Lower leg skin (tissue), 4 donors: ENCODE data around the gene MFSD6. TPM values are rescaled to one million over a fixed set of nuclear protein-coding genes. Genes with fewer than 3 reads are reported as not detected.

Experiments used
- DNase-seq, 2 donors: peaks; one replicate each; pipeline ENCODE4 v3.0.0-alpha.2; 2019; ENCODE audit warnings: low spot score in 2 of 2
- H3K4me3 ChIP-seq: fragments of 200-600 bp; sonication (generic); 2 replicates; pipeline ENCODE4 v1.5.1; 2017; ENCODE audit warnings: mild to moderate bottlenecking, low read depth; ENCODE audit not compliant: poor library complexity, severe bottlenecking
- CTCF ChIP-seq, 3 donors: fragments of 450-650 bp; IDR thresholded peaks; one replicate each; pipeline ENCODE4 v1.5.1; 2016; ENCODE audit warnings: antibody characterized with exemption in 3 of 3, mild to moderate bottlenecking in 3 of 3, moderate library complexity in 2 of 3
- POLR2A ChIP-seq, 2 donors: fragments of 450-650 bp; IDR thresholded peaks; one replicate each; pipeline ENCODE4 v1.6.1; 2016 to 2017; ENCODE audit warnings: antibody characterized with exemption in 2 of 2, mild to moderate bottlenecking in 1 of 2, moderate library complexity in 1 of 2
- WGBS, 2 donors: methylation state at CpG; one replicate each; pipeline ENCODE4 v1.1.5; 2018; 5-methylcytosine and 5-hydroxymethylcytosine counted together
- intact Hi-C: fragments of 100-400 bp; cut with DNase I; formaldehyde crosslinking; loops from one replicate; pipeline ENCODE4 v1.15.0; 2023; ENCODE audit warnings: low total_unique reads
- total RNA-seq, 4 donors: library from RNA; depleted of rRNA; stranded (reverse); fragments of >200 nt; gene quantifications; one replicate each; pipeline ENCODE4 v1.1.0, GENCODE V29; 2016

Gene MFSD6
- total RNA-seq, 4 donors from 2014 or later: 184 to 265 (median 208) TPM

GRCh38 chr2:190514676-190515075 lies 106.5 kb downstream of the MFSD6 start:
- intact Hi-C loops: loop anchor here (10.0 kb wide), 1 partner anchor 130 kb away; no protein-coding TSS in a partner anchor
- 95 to 100% methylated on average over 1 of the region's 1 CpG for WGBS, 2 donors
- TF ChIP-seq CTCF (IDR thresholded peaks at IDR 0.05) (no peak), POLR2A (IDR thresholded peaks at IDR 0.05) (no peak)
- no peak for DNase-seq
- H3K4me3 ChIP-seq: no peak overlapping the region

GRCh38 chr2:190515687-190516086 lies 107.5 kb downstream of the MFSD6 start:
- 81% methylated on average over 1 of the region's 1 CpG for WGBS, 2 donors
- no peak for DNase-seq
- TF ChIP-seq POLR2A (IDR thresholded peaks at IDR 0.05): no peak
- no peak for TF ChIP-seq CTCF (IDR thresholded peaks at IDR 0.05)
- no peak overlapping the region for H3K4me3 ChIP-seq
- intact Hi-C loops: loop anchor here (10.0 kb wide), 1 partner anchor 131 kb away; no protein-coding TSS in a partner anchor

GRCh38 chr2:190517468-190517867 lies 109.3 kb downstream of the MFSD6 start:
- intact Hi-C loops: loop anchor here (10.0 kb wide), 1 partner anchor 133 kb away; no protein-coding TSS in a partner anchor
- WGBS, 2 donors: 60 to 69% methylated on average over 2 of the region's 2 CpGs
- TF ChIP-seq POLR2A (IDR thresholded peaks at IDR 0.05) (no peak), CTCF (IDR thresholded peaks at IDR 0.05) (no peak)
- no peak for DNase-seq
- H3K4me3 ChIP-seq: no peak overlapping the region

- intact Hi-C loops: loop anchor here (10.0 kb wide), 1 partner anchor 135 kb away; no protein-coding TSS in a partner anchor
- TF ChIP-seq POLR2A (IDR thresholded peaks at IDR 0.05) (no peak), CTCF (IDR thresholded peaks at IDR 0.05) (no peak)
- WGBS, 2 donors: 90 to 95% methylated on average over 1 of the region's 1 CpG
Measured at GRCh38 chr2:190519975-190520767, 112.0 kb downstream of the MFSD6 start.

GRCh38 chr2:190524928-190525327 lies 116.8 kb downstream of the MFSD6 start:
- intact Hi-C loops: no loop called here
- no peak for TF ChIP-seq POLR2A (IDR thresholded peaks at IDR 0.05)
- TF ChIP-seq CTCF (IDR thresholded peaks at IDR 0.05): no peak
- no peak for DNase-seq
- H3K4me3 ChIP-seq: no peak overlapping the region

More at GRCh38 chr2:190519975-190520767, 112.0 kb downstream of the MFSD6 start:
- DNase-seq: no peak
- no peak overlapping the region for H3K4me3 ChIP-seq
